HG03439 (cell line): Measurements from ENCODE around the gene ARL5C.

ENCODE experiments used
- ATAC-seq: cut with Tn5 transposase; IDR thresholded peaks from one replicate; pipeline ENCODE4 v1.9.1; 2021; ENCODE audit warnings: mild to moderate bottlenecking, moderate library complexity; ENCODE audit not compliant: unreplicated experiment

ARL5C gene

GRCh38 chr17:39110435-39111136 is 55.4 kb downstream of the ARL5C start:
- no peak for ATAC-seq

DNA sequence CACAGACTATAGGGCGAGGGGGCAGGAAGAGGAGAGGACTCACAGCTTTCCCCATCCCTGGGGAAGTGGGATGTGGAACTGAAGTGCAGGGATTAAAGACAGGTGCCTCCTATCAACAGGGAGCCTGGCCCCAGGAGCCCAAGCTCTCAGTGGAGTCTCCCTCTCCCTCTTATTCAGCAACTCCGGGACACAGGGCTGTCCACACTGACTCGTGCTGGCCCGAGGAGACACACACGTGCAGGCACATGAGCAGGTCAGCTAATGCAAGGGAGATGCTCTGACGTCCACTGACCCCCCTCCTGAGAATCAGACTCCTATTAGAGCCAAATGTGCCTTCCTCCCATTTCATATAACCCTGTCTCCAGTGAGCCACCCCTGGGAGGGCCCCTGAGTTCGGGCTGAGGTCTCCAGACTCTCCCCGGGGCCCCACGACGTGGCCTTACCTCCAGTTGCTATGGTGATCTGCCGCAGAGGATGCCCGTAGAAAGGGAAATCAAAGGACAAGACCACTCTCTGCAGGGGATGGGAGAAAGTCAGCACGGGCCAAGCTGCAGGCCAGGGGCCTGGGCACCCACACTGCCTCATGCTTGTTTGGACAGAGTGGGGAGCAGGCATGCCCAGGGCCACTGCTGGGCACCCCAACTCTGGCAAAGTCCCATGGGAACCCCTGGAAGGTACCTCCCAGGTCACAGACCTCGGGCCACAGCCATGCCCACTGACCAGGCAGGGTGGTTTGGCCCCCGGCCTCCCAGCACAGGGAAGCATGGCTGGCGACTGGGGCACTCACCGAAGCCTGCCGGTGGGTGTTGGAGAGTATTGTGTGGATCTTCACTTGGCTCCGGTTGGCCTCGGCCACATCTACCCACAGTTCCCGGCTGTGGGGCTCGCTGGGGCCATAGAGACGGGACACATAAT is 57.2 kb downstream of the ARL5C start:
- ATAC-seq, result no peak

DNA sequence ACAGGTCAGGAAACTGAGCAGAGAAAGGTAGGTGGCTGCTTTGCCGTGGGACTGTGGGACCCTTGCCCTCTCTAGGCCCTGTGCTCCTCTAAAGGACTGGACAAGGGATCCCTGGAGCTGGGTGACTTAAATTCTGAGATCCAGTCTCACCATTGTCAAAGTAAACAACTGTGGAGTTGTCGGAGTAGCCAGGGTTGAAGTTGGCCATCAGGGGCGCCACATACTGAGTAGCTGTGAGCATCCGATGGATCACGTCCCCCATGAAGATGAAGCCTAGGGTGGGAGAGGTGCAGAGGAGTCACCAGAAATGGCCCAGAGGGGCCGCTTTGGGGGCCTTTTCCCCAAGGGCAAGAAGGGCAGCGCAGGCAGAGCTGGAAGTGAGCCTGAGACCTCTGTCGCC is 58.0 kb downstream of the ARL5C start:
- no peak for ATAC-seq

DNA sequence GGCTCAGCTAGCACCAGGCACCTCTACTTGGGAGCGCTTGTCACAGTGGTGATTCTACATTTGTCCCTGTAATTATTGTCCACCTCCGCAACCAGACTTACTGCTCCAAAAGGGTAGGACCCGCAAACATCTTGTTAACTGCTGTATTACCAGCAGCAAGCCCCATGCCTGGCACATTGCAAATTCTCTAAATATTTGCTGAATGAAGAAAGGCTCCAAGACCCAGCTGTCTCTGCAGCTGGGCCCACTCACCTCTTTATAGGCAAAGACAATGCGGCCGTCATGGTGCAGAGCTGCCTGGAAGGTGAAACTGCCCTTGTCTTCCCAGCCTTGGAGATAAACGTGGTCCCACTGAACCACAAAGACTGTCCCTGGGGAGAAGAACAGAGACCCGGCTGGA is 58.8 kb downstream of the ARL5C start:
- no peak for ATAC-seq
